Fibroblast of lung (primary cell): ENCODE results near the gene MAGEF1.

ENCODE experiments used
- EZH2 ChIP-seq: IDR thresholded peaks from 2 replicates; pipeline ENCODE4 v1.5.1; 2012; ENCODE audit warnings: low read length, control low read depth, mild to moderate bottlenecking; ENCODE audit errors: missing control alignments
- TF ChIP-seq, protein P1 (sequence below), 2 donors: IDR thresholded peaks in 1 of 2; conservative IDR thresholded peaks in 1 of 2; 1 replicate in 1 of 2; 2 replicates in 1 of 2; pipeline ENCODE4 v1.5.1; 2011 to 2012; ENCODE audit warnings: low read length in 2 of 2, control low read depth in 1 of 2, inconsistent platforms in 1 of 2, low read depth in 1 of 2, mild to moderate bottlenecking in 1 of 2

DNA sequence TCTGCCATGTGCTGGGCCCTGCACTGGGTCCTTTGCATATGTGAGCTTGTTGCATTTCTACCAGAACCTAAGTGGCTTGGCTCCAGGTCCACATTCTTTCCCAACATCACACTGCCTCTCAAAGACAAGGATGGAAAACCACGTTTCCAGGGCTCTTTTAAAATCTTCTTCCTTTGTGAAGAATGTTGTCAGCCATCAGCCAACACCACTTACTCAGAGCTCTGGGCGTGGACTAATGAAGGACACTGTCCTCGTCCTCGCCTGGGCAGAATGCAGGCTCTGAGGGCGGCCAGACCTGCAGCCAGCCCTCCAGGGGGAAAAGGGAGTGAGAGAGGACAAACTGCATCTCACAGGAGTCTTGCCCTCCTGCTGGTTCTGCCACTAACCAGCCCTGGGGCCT is 49.7 kb downstream of the MAGEF1 start:
- TF ChIP-seq, protein P1, sequence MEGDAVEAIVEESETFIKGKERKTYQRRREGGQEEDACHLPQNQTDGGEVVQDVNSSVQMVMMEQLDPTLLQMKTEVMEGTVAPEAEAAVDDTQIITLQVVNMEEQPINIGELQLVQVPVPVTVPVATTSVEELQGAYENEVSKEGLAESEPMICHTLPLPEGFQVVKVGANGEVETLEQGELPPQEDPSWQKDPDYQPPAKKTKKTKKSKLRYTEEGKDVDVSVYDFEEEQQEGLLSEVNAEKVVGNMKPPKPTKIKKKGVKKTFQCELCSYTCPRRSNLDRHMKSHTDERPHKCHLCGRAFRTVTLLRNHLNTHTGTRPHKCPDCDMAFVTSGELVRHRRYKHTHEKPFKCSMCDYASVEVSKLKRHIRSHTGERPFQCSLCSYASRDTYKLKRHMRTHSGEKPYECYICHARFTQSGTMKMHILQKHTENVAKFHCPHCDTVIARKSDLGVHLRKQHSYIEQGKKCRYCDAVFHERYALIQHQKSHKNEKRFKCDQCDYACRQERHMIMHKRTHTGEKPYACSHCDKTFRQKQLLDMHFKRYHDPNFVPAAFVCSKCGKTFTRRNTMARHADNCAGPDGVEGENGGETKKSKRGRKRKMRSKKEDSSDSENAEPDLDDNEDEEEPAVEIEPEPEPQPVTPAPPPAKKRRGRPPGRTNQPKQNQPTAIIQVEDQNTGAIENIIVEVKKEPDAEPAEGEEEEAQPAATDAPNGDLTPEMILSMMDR (conservative IDR thresholded peaks at IDR 0.05 in 1 of 2, IDR thresholded peaks at IDR 0.05 in 1 of 2; ENCODE audit: low read depth in 1 of 2, low read length in 2 of 2), result no peak
- TF ChIP-seq EZH2, result no peak
